ENCODE measurements around the gene LRRFIP1.

DNA sequence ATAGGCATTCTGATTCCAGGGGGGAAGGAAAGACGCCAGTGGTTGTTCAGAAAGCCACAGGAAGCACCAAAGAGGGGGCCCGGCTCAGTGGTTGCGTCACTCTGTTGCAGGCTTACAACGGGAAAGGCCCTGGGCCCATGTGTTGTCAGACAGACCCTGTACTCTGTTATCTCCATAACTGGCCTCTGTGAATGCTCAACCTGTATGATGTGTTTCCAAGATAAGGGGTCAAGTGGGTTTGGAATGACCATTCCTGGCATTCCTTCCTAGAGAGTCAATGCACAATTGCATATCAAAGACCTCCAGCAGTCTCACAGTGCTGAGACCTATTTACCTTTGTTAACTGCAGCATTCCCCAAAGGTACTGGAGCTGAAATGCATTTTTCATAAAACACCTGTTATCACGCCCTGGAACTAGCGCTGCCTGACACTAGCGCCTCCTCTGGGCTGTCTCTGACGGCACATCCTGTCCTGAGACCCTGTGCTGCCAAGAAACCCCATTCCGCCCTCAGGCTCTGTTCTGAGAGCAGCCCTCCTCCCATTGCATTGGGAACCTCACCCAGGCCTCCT lies 13.2 kb upstream of the LRRFIP1 start:
- TF ChIP-seq, protein P1, sequence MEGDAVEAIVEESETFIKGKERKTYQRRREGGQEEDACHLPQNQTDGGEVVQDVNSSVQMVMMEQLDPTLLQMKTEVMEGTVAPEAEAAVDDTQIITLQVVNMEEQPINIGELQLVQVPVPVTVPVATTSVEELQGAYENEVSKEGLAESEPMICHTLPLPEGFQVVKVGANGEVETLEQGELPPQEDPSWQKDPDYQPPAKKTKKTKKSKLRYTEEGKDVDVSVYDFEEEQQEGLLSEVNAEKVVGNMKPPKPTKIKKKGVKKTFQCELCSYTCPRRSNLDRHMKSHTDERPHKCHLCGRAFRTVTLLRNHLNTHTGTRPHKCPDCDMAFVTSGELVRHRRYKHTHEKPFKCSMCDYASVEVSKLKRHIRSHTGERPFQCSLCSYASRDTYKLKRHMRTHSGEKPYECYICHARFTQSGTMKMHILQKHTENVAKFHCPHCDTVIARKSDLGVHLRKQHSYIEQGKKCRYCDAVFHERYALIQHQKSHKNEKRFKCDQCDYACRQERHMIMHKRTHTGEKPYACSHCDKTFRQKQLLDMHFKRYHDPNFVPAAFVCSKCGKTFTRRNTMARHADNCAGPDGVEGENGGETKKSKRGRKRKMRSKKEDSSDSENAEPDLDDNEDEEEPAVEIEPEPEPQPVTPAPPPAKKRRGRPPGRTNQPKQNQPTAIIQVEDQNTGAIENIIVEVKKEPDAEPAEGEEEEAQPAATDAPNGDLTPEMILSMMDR (IDR thresholded peaks at IDR 0.05), result no peak
- no peak for TF ChIP-seq POLR2A (IDR thresholded peaks at IDR 0.05)

Data from esophagus squamous epithelium (tissue), 4 donors.